K562 (cell line): Measurements from ENCODE around the gene EPHB1. TPM values are rescaled to one million over a fixed set of nuclear protein-coding genes. Genes with fewer than 3 reads are reported as not detected.

Source experiments
- ATAC-seq: fragments of 200-7000 bp; cut with Tn5 transposase; 3 replicates; pipeline ENCODE4 v1.9.1; 2020; ENCODE audit warnings: moderate library complexity
- BruUV-seq: library from RNA; stranded (reverse); fragments of 400-500 nt; replicated peaks from 2 replicates; lab custom pipeline; 2021; lab: Mats Ljungman, UMichigan
- CTCF ChIA-PET: fragments of 300-600 bp; formaldehyde crosslinking; extraction: SDS; loops from one replicate; lab custom pipeline; 2021; ENCODE audit warnings: low intra/inter-chr PET ratio; lab: Yijun Ruan, JAX
- POLR2A ChIA-PET: fragments of 300-600, 350-650 bp; sonication (Branson Sonifier 250); formaldehyde crosslinking; extraction: SDS; loops from one replicate; lab custom pipeline; 2021; ENCODE audit warnings: antibody characterized with exemption, inconsistent platforms; lab: Yijun Ruan, JAX
- DNase-seq, 4 experiments: peaks; one replicate each; pipeline versions ENCODE4 v3.0.0 to v3.0.0-alpha.2; 2011 to 2018; ENCODE audit warnings: low spot score in 3 of 4, mixed read lengths in 3 of 4; ENCODE audit errors: extremely low read depth in 1 of 4
- FAIRE-seq: peaks from 2 replicates; lab custom pipeline; 2011; peaks lifted over from hg19 to GRCh38; lab: Jason Lieb, UNC
- H2AFZ ChIP-seq: 2 replicates; pipeline ENCODE4 v1.6.0; 2011; ENCODE audit warnings: low read depth, low read length, control low read depth, inconsistent platforms
- H3K27ac ChIP-seq: fragments of 200-600 bp; 3 replicates; pipeline ENCODE4 v1.8.0; 2011; ENCODE audit warnings: low read depth, mild to moderate bottlenecking, control low read depth, inconsistent platforms, low read length, moderate library complexity, mixed read lengths; ENCODE audit errors: extremely low read depth
- H3K27me3 ChIP-seq, 2 experiments: fragments of 300-600 bp in 1 of 2; 2 replicates in 1 of 2; 3 replicates in 1 of 2; pipeline versions ENCODE4 v1.6.0 to v1.8.0; 2011; ENCODE audit warnings: inconsistent platforms in 2 of 2, low read length in 2 of 2, mild to moderate bottlenecking in 1 of 2, mixed read lengths in 1 of 2, moderate library complexity in 1 of 2; ENCODE audit not compliant: control insufficient read depth in 2 of 2, insufficient read depth in 2 of 2
- H3K36me3 ChIP-seq: fragments of 300-600 bp; 3 replicates; pipeline ENCODE4 v1.8.0; 2011; ENCODE audit warnings: mild to moderate bottlenecking, low read length, inconsistent platforms; ENCODE audit not compliant: control insufficient read depth, insufficient read depth
- H3K4me1 ChIP-seq, 2 experiments: fragments of 200-600 bp in 1 of 2; replicated peaks in 1 of 2; 2 replicates in 1 of 2; 3 replicates in 1 of 2; pipeline versions ENCODE4 v1.5.1 to v1.8.0; 2011; ENCODE audit warnings: inconsistent platforms in 2 of 2, low read length in 2 of 2, mild to moderate bottlenecking in 1 of 2, mixed read lengths in 1 of 2, moderate library complexity in 1 of 2; ENCODE audit not compliant: control insufficient read depth in 2 of 2, insufficient read depth in 2 of 2
- H3K4me2 ChIP-seq: 2 replicates; pipeline ENCODE4 v1.6.1; 2011; ENCODE audit warnings: low read length, control low read depth, inconsistent platforms, mixed read lengths; ENCODE audit not compliant: insufficient read depth
- H3K4me3 ChIP-seq: fragments of 200-600 bp; sonication (generic), shearing (Covaris generic); 2 replicates; pipeline ENCODE4 v1.5.1; 2016; ENCODE audit warnings: control low read depth, inconsistent platforms
- H3K79me2 ChIP-seq: fragments of 200-600 bp; 3 replicates; pipeline ENCODE4 v1.8.0; 2011; ENCODE audit warnings: low read length, inconsistent platforms; ENCODE audit not compliant: control insufficient read depth, insufficient read depth
- H3K9ac ChIP-seq, 2 experiments: 2 replicates each; pipeline versions ENCODE4 v1.6.0 to v1.6.1; 2011; ENCODE audit warnings: low read depth in 2 of 2, low read length in 2 of 2, control low read depth in 1 of 2, inconsistent platforms in 1 of 2, mild to moderate bottlenecking in 1 of 2, mixed read lengths in 1 of 2; ENCODE audit not compliant: insufficient read depth in 1 of 2
- H3K9me1 ChIP-seq: one replicate; pipeline ENCODE4 v1.6.0; 2011; ENCODE audit warnings: inconsistent platforms, mild to moderate bottlenecking, low read length, moderate library complexity; ENCODE audit not compliant: control insufficient read depth, insufficient read depth
- H3K9me3 ChIP-seq: replicated peaks from 2 replicates; pipeline ENCODE4 v1.5.1; 2011; ENCODE audit warnings: low read depth, low read length, inconsistent platforms; ENCODE audit not compliant: control insufficient read depth, insufficient read depth
- H4K20me1 ChIP-seq: replicated peaks from 2 replicates; pipeline ENCODE4 v1.6.1; 2011; ENCODE audit warnings: low read length, inconsistent platforms, mixed read lengths; ENCODE audit not compliant: control insufficient read depth, insufficient read depth
- EGR1 ChIP-seq: fragments of 450-650 bp; conservative IDR thresholded peaks from 2 replicates; pipeline ENCODE4 v1.6.1; 2017; ENCODE audit warnings: mild to moderate bottlenecking
- FOXO4 ChIP-seq: fragments of 450-650 bp; formaldehyde crosslinking; IDR thresholded peaks from 2 replicates; pipeline ENCODE4 v1.4.0; 2020; ENCODE audit warnings: mild to moderate bottlenecking, moderate library complexity
- NR3C1 ChIP-seq: sonication (generic); formaldehyde crosslinking; IDR thresholded peaks from 2 replicates; pipeline ENCODE4 v1.8.1; 2022; ENCODE audit warnings: missing genetic modification reagents
- RNF2 ChIP-seq: sonication (generic); IDR thresholded peaks from 2 replicates; pipeline ENCODE4 v1.6.1; 2016
- SNIP1 ChIP-seq: fragments of 450-650 bp; IDR thresholded peaks from 2 replicates; pipeline ENCODE4 v1.7.1; 2017; ENCODE audit warnings: low read depth, mild to moderate bottlenecking
- XRCC3 ChIP-seq: fragments of 450-650 bp; IDR thresholded peaks from 2 replicates; pipeline ENCODE4 v1.6.1; 2017; ENCODE audit warnings: mild to moderate bottlenecking, moderate library complexity
- ZBTB8A ChIP-seq: fragments of 450-650 bp; IDR thresholded peaks from 2 replicates; pipeline ENCODE4 v1.6.1; 2018; ENCODE audit warnings: mild to moderate bottlenecking, moderate library complexity; ENCODE audit not compliant: partially characterized antibody
- ZFX ChIP-seq: sonication (generic); formaldehyde crosslinking; IDR thresholded peaks from 2 replicates; pipeline ENCODE4 v1.8.0; 2022; ENCODE audit warnings: mild to moderate bottlenecking, missing genetic modification reagents, moderate library complexity
- WGBS: fragments of 100-300 bp; shearing (Covaris generic); methylation state at CpG from one replicate; pipeline ENCODE4 v1.1.6; 2016; ENCODE audit warnings: low coverage, mixed read lengths; ENCODE audit not compliant: insufficient coverage; ENCODE audit errors: missing lambda C conversion rate; 5-methylcytosine and 5-hydroxymethylcytosine counted together
- in situ Hi-C: fragments of 300-500 bp; cut with MboI; formaldehyde crosslinking; loops from 4 replicates; pipeline ENCODE4 v1.15.0; 2018; ENCODE audit warnings: inconsistent platforms, mixed read lengths
- intact Hi-C: fragments of 100-400 bp; cut with micrococcal nuclease; formaldehyde crosslinking; loops from 2 replicates; pipeline ENCODE4 v1.14.2; 2022
- polyA plus RNA-seq, 8 experiments: library from polyadenylated mRNA; depleted of rRNA in 4 of 8; stranded (reverse) in 5 of 8; unstranded in 3 of 8; fragments of >200 nt; fragmentation: Nextera tagmentation in 2 of 8; fragmentation: Illumina TruSeq in 1 of 8; extraction: Ambion mirVana in 2 of 8; extraction: Trizol in 1 of 8; gene quantifications; 2 replicates each; pipeline versions ENCODE4 v1.2.1 to v1.2.3, GENCODE V29; 2011 to 2014; ENCODE audit warnings: inconsistent platforms in 1 of 8, missing spikeins in 1 of 8
- total RNA-seq, 7 experiments: library from RNA; depleted of rRNA in 6 of 7; stranded (reverse); fragments of >200 nt in 6 of 7; fragmentation: Illumina TruSeq in 2 of 7; extraction: Trizol in 2 of 7; gene quantifications; 2 replicates each; pipeline versions ENCODE4 v1.2.1 to v1.2.3, GENCODE V29; 2011 to 2021; ENCODE audit warnings: low replicate concordance in 1 of 7

Gene EPHB1
- total and polyA plus RNA-seq, 9 of the 15 experiments (the other 6 are each of a cell fraction or from before 2014, with no cell fraction given) = 0.29 TPM; not detected in 8

GRCh38 chr3:134839990-134840389, 44.9 kb downstream of the EPHB1 start:
- intact Hi-C loops = no loop called here
- Histone ChIP-seq H3K79me2 (no peaks in the 10 kb centered on the region), H3K9me1 (no peaks in the 10 kb centered on the region), H4K20me1 (no peaks in the 10 kb centered on the region), H3K4me2 (no peak overlapping the region), H2AFZ (no peak overlapping the region), H3K9ac (no peak overlapping the region), H3K36me3 (no peaks in the 10 kb centered on the region), H3K4me1 (no peaks in the 10 kb centered on the region), H3K27me3 (no peaks in the 10 kb centered on the region), H3K9me3 (no peaks in the 10 kb centered on the region), H3K27ac (no peak overlapping the region), H3K4me3 (no peak overlapping the region)
- FAIRE-seq (no peak), ATAC-seq (no peak), DNase-seq (no peak)
- no TSS peak for BruUV-seq
- POLR2A ChIA-PET = no interaction called here
- TF ChIP-seq RNF2 = no peak
- TF ChIP-seq FOXO4 (CRISPR knock-in tag) = no peak
- no peak for TF ChIP-seq EGR1
- no peak for TF ChIP-seq ZBTB8A
- TF ChIP-seq NR3C1 = no peak
- no peak for TF ChIP-seq XRCC3
- TF ChIP-seq SNIP1 = no peak
- no peak for TF ChIP-seq ZFX (CRISPR knock-in tag)
- in situ Hi-C loops = no loop called here
- CTCF ChIA-PET = no interaction called here
- WGBS = 0% methylated on average over 1 of the region's 1 CpG
